PC-3 (cell line): ENCODE data around the gene SLC25A29. TPM values are rescaled to one million over a fixed set of nuclear protein-coding genes. Genes with fewer than 3 reads are reported as not detected.
"Not testable (repeated sequence)": the region's sequence is repeated elsewhere in the genome, so short reads cannot be mapped to it uniquely, and the experiment has no call there.

ENCODE experiments used
- ATAC-seq: fragments of 200-7000 bp; cut with Tn5 transposase; 2 replicates; pipeline ENCODE4 v1.9.1; 2020; ENCODE audit warnings: mild to moderate bottlenecking, moderate library complexity
- BruUV-seq: library from RNA; stranded (reverse); fragments of 400-500 nt; replicated peaks from 2 replicates; lab custom pipeline; 2021; lab: Mats Ljungman, UMichigan
- CTCF ChIA-PET: fragments of 300-600 bp; sonication (Branson Sonifier 250); formaldehyde crosslinking; loops from one replicate; lab custom pipeline; 2022; ENCODE audit warnings: antibody characterized with exemption; lab: Charles Lee
- POLR2A ChIA-PET: fragments of 300-600 bp; sonication (Branson Sonifier 250); formaldehyde crosslinking; loops from one replicate; lab custom pipeline; 2022; ENCODE audit warnings: antibody characterized with exemption; ENCODE audit not compliant: unreplicated experiment; lab: Charles Lee
- DNase-seq: peaks from one replicate; pipeline ENCODE4 v3.0.0-alpha.2; 2015
- H2AFZ ChIP-seq: fragments of 300-600 bp; sonication (generic); 2 replicates; pipeline ENCODE4 v1.6.0; 2016; ENCODE audit warnings: antibody characterized with exemption, low read length
- H3F3A ChIP-seq: fragments of 300-600 bp; sonication (generic); one replicate; pipeline ENCODE4 v1.6.0; 2017; ENCODE audit warnings: antibody characterized with exemption, low read length, control low read depth, mild to moderate bottlenecking; ENCODE audit not compliant: unreplicated experiment
- H3K27ac ChIP-seq: fragments of 300-600 bp; sonication (generic); 2 replicates; pipeline ENCODE4 v1.5.1; 2016; ENCODE audit warnings: mild to moderate bottlenecking, low read length
- H3K27me3 ChIP-seq: fragments of 300-600 bp; sonication (generic); 2 replicates; pipeline ENCODE4 v1.6.1; 2016; ENCODE audit warnings: low read length, mixed read lengths
- H3K36me3 ChIP-seq: fragments of 300-600 bp; sonication (generic); 2 replicates; pipeline ENCODE4 v1.6.1; 2016; ENCODE audit warnings: low read depth, mixed run types, low read length, mixed read lengths
- H3K4me1 ChIP-seq: fragments of 300-600 bp; sonication (generic); 2 replicates; pipeline ENCODE4 v1.5.1; 2016; ENCODE audit warnings: low read length; ENCODE audit not compliant: insufficient read depth
- H3K4me2 ChIP-seq: fragments of 300-600 bp; sonication (generic); 2 replicates; pipeline ENCODE4 v1.6.0; 2016; ENCODE audit warnings: low read length
- H3K4me3 ChIP-seq: fragments of 300-600 bp; sonication (generic); 2 replicates; pipeline ENCODE4 v1.5.1; 2016; ENCODE audit warnings: mild to moderate bottlenecking, low read length, mixed read lengths
- H3K79me2 ChIP-seq: fragments of 300-600 bp; sonication (generic); 2 replicates; pipeline ENCODE4 v1.6.1; 2017; ENCODE audit warnings: low read length, mixed read lengths
- H3K9ac ChIP-seq: fragments of 300-600 bp; sonication (generic); 2 replicates; pipeline ENCODE4 v1.6.0; 2016; ENCODE audit warnings: mild to moderate bottlenecking, low read length
- H3K9me2 ChIP-seq: fragments of 300-600 bp; sonication (generic); replicated peaks from 2 replicates; pipeline ENCODE4 v1.6.1; 2016; ENCODE audit warnings: mixed run types, low read length, mixed read lengths
- H3K9me3 ChIP-seq: fragments of 300-600 bp; sonication (generic); 2 replicates; pipeline ENCODE4 v1.6.1; 2016; ENCODE audit warnings: low read length, mixed read lengths
- H4K20me1 ChIP-seq: fragments of 300-600 bp; sonication (generic); 2 replicates; pipeline ENCODE4 v1.6.1; 2016; ENCODE audit warnings: low read length, mixed read lengths
- CTCF ChIP-seq: fragments of 300-600 bp; sonication (generic); conservative IDR thresholded peaks from 2 replicates; pipeline ENCODE4 v1.5.1; 2017; ENCODE audit warnings: antibody characterized with exemption, low read depth, mild to moderate bottlenecking, low read length
- EZH2 ChIP-seq: fragments of 300-600 bp; sonication (generic); IDR thresholded peaks from one replicate; pipeline ENCODE4 v1.6.1; 2017; ENCODE audit warnings: antibody characterized with exemption, mild to moderate bottlenecking, low read length; ENCODE audit not compliant: unreplicated experiment
- EZH2phosphoT487 ChIP-seq: fragments of 300-600 bp; sonication (generic); IDR thresholded peaks from 2 replicates; pipeline ENCODE4 v1.6.1; 2018; ENCODE audit warnings: mild to moderate bottlenecking, antibody characterized with exemption, low read length, borderline replicate concordance
- intact Hi-C: fragments of 100-400 bp; cut with micrococcal nuclease; formaldehyde crosslinking; loops from 2 replicates; pipeline ENCODE4 v1.9.0; 2023
- total RNA-seq: library from RNA; depleted of rRNA; stranded (reverse); fragments of >200 nt; gene quantifications from 2 replicates; pipeline ENCODE4 v1.2.3, GENCODE V29; 2014

Gene SLC25A29
- total RNA-seq, 1 experiment from 2014 or later = 53.9 TPM

- Histone ChIP-seq H3K4me2 (no peak overlapping the region), H3K9me3 (no peaks in the 10 kb centered on the region), H3K9ac (no peak overlapping the region), H3F3A (no peaks in the 10 kb centered on the region), H3K4me3 (no peak overlapping the region), H3K27me3 (no peaks in the 10 kb centered on the region), H3K79me2 (no peaks in the 10 kb centered on the region), H3K27ac (no peak overlapping the region), H3K36me3 (no peaks in the 10 kb centered on the region), H3K9me2 (no peaks in the 10 kb centered on the region), H2AFZ (no peak overlapping the region), H4K20me1 (no peaks in the 10 kb centered on the region), H3K4me1 (0 out of 2 replicates have a peak, but pooled peaks cover 3% of the 10 kb centered on the region)
- CTCF ChIA-PET = no interaction called here
- DNase-seq = no peak
- BruUV-seq = no TSS peak
- no peak for TF ChIP-seq EZH2
- no peak for TF ChIP-seq EZH2phosphoT487
- TF ChIP-seq CTCF = no peak
- POLR2A ChIA-PET = no interaction called here
- intact Hi-C loops = no loop called here
- no peak for ATAC-seq
Measured at GRCh38 chr14:100289916-100290606, 16.2 kb downstream of the SLC25A29 start.

- ATAC-seq = no peak
- Histone ChIP-seq H3K9me2 (no peaks in the 10 kb centered on the region), H3K9me3 (no peaks in the 10 kb centered on the region), H2AFZ (no peak overlapping the region), H3K4me2 (no peak overlapping the region), H3K4me3 (no peak overlapping the region), H3K9ac (no peak overlapping the region), H3K79me2 (no peaks in the 10 kb centered on the region), H3F3A (no peaks in the 10 kb centered on the region), H4K20me1 (no peaks in the 10 kb centered on the region), H3K36me3 (no peaks in the 10 kb centered on the region), H3K27ac (no peak overlapping the region), H3K4me1 (0 out of 2 replicates have a peak, but pooled peaks cover 3% of the 10 kb centered on the region), H3K27me3 (no peaks in the 10 kb centered on the region)
- POLR2A ChIA-PET = no interaction called here
- BruUV-seq = no TSS peak
- TF ChIP-seq CTCF (no peak), EZH2phosphoT487 (no peak), EZH2 (no peak)
- no peak for DNase-seq
- intact Hi-C loops = no loop called here
- CTCF ChIA-PET = interaction anchor here (0.6 to 0.7 kb wide), 2 partner anchors 25 to 95 kb away, joined by 3 to 4 read pairs; no protein-coding TSS in a partner anchor
Measured at GRCh38 chr14:100288382-100289185, 17.7 kb downstream of the SLC25A29 start.

GRCh38 chr14:100287998-100288295 lies 18.3 kb downstream of the SLC25A29 start:
- H3K27me3 ChIP-seq, H3K4me2 ChIP-seq, BruUV-seq, H3K36me3 ChIP-seq, H3K9me3 ChIP-seq, H3K4me3 ChIP-seq, H3K4me1 ChIP-seq, H3K27ac ChIP-seq, H3K9me2 ChIP-seq, intact Hi-C loops, POLR2A ChIA-PET, H3F3A ChIP-seq, ATAC-seq, H4K20me1 ChIP-seq, DNase-seq, H3K9ac ChIP-seq, H3K79me2 ChIP-seq, H2AFZ ChIP-seq: not testable (repeated sequence)
- CTCF ChIA-PET = interaction anchor here (0.7 kb wide), 1 partner anchor 24 kb away, joined by 3 read pairs; no protein-coding TSS in a partner anchor
